Right lung (tissue), 5 donors: Measurements from ENCODE around the gene RBM38. TPM values are rescaled to one million over a fixed set of nuclear protein-coding genes. Genes with fewer than 3 reads are reported as not detected.
"Not testable (repeated sequence)": the region's sequence is repeated elsewhere in the genome, so short reads cannot be mapped to it uniquely, and the experiment has no call there.

Experiments
- DNase-seq, 2 donors: peaks; one replicate each; pipeline ENCODE4 v3.0.0-alpha.2; 2013
- polyA plus RNA-seq, 5 donors: library from polyadenylated mRNA; unstranded; fragments of 120-200 nt; gene quantifications; one replicate each; pipeline versions ENCODE4 v1.2.1 to v1.2.3, GENCODE V29; 2013; ENCODE audit warnings: inconsistent platforms in 1 of 5, low replicate concordance in 1 of 5; ENCODE audit not compliant: insufficient read length in 5 of 5, insufficient read depth in 1 of 5

Gene RBM38
- polyA plus RNA-seq, 5 donors: 16.8 to 33.5 (median 21.3) TPM

- DNase-seq: no peak
Measured at GRCh38 chr20:57415771-57416170, 24.6 kb downstream of the RBM38 start.

GRCh38 chr20:57416296-57417022, 25.3 kb downstream of the RBM38 start:
- DNase-seq: no peak

GRCh38 chr20:57417051-57417689, 26.0 kb downstream of the RBM38 start:
- DNase-seq: no peak

GRCh38 chr20:57417830-57418780, 26.9 kb downstream of the RBM38 start:
- DNase-seq: no peak

GRCh38 chr20:57419479-57419878, 28.3 kb downstream of the RBM38 start:
- DNase-seq: not testable (repeated sequence)

GRCh38 chr20:57420571-57421252, 29.5 kb downstream of the RBM38 start:
- DNase-seq: no peak

- no peak for DNase-seq
Measured at GRCh38 chr20:57421253-57422220, 30.3 kb downstream of the RBM38 start.

- no peak for DNase-seq
Measured at GRCh38 chr20:57422254-57422653, 31.1 kb downstream of the RBM38 start.

- no peak for DNase-seq
Measured at GRCh38 chr20:57425150-57426013, 34.2 kb downstream of the RBM38 start.

- no peak for DNase-seq
Measured at GRCh38 chr20:57426271-57426689, 35.1 kb downstream of the RBM38 start.

GRCh38 chr20:57426831-57427230, 35.6 kb downstream of the RBM38 start:
- DNase-seq: no peak

GRCh38 chr20:57428324-57429158, 37.3 kb downstream of the RBM38 start:
- DNase-seq: no peak

- no peak for DNase-seq
Measured at GRCh38 chr20:57429159-57429496, 37.9 kb downstream of the RBM38 start.

- no peak for DNase-seq
Measured at GRCh38 chr20:57429580-57430200, 38.5 kb downstream of the RBM38 start.

GRCh38 chr20:57430201-57430596, 39.0 kb downstream of the RBM38 start:
- DNase-seq: not testable (repeated sequence)

- no peak for DNase-seq
Measured at GRCh38 chr20:57431539-57431835, 40.3 kb downstream of the RBM38 start.

- DNase-seq: no peak
Measured at GRCh38 chr20:57432480-57432861, 41.3 kb downstream of the RBM38 start.

GRCh38 chr20:57432862-57433491, 41.8 kb downstream of the RBM38 start:
- DNase-seq: no peak
